HepG2 (cell line): ENCODE results near the gene EPB41L2. TPM values are rescaled to one million over a fixed set of nuclear protein-coding genes. Genes with fewer than 3 reads are reported as not detected.

Experiments used
- FOSL1 ChIP-seq: sonication (generic); formaldehyde crosslinking; IDR thresholded peaks from 2 replicates; pipeline ENCODE4 v1.9.0; 2021; ENCODE audit warnings: missing genetic modification reagents, borderline replicate concordance
- TCF12 ChIP-seq, 2 experiments: fragments of 450-650 bp in 1 of 2; sonication (generic) in 1 of 2; formaldehyde crosslinking in 1 of 2; IDR thresholded peaks; 2 replicates each; pipeline versions ENCODE4 v1.6.1 to v1.8.0; 2017 to 2022; ENCODE audit warnings: antibody characterized with exemption in 1 of 2, mild to moderate bottlenecking in 1 of 2, missing genetic modification reagents in 1 of 2, moderate library complexity in 1 of 2
- ZNF253 ChIP-seq: sonication (generic); formaldehyde crosslinking; IDR thresholded peaks from 2 replicates; pipeline ENCODE4 v1.8.0; 2022; ENCODE audit warnings: mild to moderate bottlenecking, missing genetic modification reagents, borderline replicate concordance
- ZNF407 ChIP-seq: sonication (generic); formaldehyde crosslinking; IDR thresholded peaks from one replicate; pipeline ENCODE4 v1.5.1; 2020; ENCODE audit warnings: mild to moderate bottlenecking, missing genetic modification reagents; ENCODE audit errors: not compliant biosample characterization
- ZNF549 ChIP-seq: sonication (generic); formaldehyde crosslinking; IDR thresholded peaks from 2 replicates; pipeline ENCODE4 v1.5.0; 2020; ENCODE audit warnings: missing genetic modification reagents
- ZNF674 ChIP-seq: sonication (generic); formaldehyde crosslinking; IDR thresholded peaks from 2 replicates; pipeline ENCODE4 v1.5.0; 2020; ENCODE audit warnings: low read depth, mild to moderate bottlenecking, missing genetic modification reagents
- ZNF749 ChIP-seq: sonication (generic); formaldehyde crosslinking; IDR thresholded peaks from 2 replicates; pipeline ENCODE4 v1.8.0; 2022; ENCODE audit warnings: mild to moderate bottlenecking, missing genetic modification reagents, moderate library complexity, borderline replicate concordance
- ZNF841 ChIP-seq: sonication (generic); formaldehyde crosslinking; IDR thresholded peaks from 2 replicates; pipeline ENCODE4 v1.8.1; 2023; ENCODE audit warnings: missing genetic modification reagents, borderline replicate concordance
- polyA plus RNA-seq, 8 experiments: library from polyadenylated mRNA; depleted of rRNA in 3 of 8; stranded (reverse) in 7 of 8; unstranded in 1 of 8; fragments of >200 nt; fragmentation: Illumina TruSeq in 4 of 8; extraction: Trizol in 4 of 8; gene quantifications; 2 replicates each; pipeline versions ENCODE4 v1.2.1 to v1.2.3, GENCODE V29; 2011 to 2016; ENCODE audit warnings: low read depth in 4 of 8, missing spikeins in 1 of 8, mixed read lengths in 1 of 8; ENCODE audit not compliant: insufficient read depth in 1 of 8
- total RNA-seq, 5 experiments: library from RNA; depleted of rRNA; stranded (reverse); fragments of >200 nt; fragmentation: Illumina TruSeq; extraction: Trizol; gene quantifications; 2 replicates each; pipeline ENCODE4 v1.2.3, GENCODE V29; 2016; ENCODE audit warnings: low read depth in 1 of 5
- TF ChIP-seq, protein P1 (sequence below): sonication (generic); formaldehyde crosslinking; IDR thresholded peaks from 2 replicates; pipeline ENCODE4 v1.4.0; 2020; ENCODE audit warnings: missing genetic modification reagents
- TF ChIP-seq, protein P2 (sequence below): sonication (generic); formaldehyde crosslinking; IDR thresholded peaks from 2 replicates; pipeline ENCODE4 v1.5.0; 2020; ENCODE audit warnings: missing genetic modification reagents
- TF ChIP-seq, protein P3 (sequence below): sonication (generic); formaldehyde crosslinking; IDR thresholded peaks from 2 replicates; pipeline ENCODE4 v1.5.0; 2020; ENCODE audit warnings: missing genetic modification reagents

The EPB41L2 gene
- total and polyA plus RNA-seq, 2 of the 13 experiments (the other 11 are each of a cell fraction or from before 2014, with no cell fraction given): 41.7 to 56.4 TPM

DNA sequence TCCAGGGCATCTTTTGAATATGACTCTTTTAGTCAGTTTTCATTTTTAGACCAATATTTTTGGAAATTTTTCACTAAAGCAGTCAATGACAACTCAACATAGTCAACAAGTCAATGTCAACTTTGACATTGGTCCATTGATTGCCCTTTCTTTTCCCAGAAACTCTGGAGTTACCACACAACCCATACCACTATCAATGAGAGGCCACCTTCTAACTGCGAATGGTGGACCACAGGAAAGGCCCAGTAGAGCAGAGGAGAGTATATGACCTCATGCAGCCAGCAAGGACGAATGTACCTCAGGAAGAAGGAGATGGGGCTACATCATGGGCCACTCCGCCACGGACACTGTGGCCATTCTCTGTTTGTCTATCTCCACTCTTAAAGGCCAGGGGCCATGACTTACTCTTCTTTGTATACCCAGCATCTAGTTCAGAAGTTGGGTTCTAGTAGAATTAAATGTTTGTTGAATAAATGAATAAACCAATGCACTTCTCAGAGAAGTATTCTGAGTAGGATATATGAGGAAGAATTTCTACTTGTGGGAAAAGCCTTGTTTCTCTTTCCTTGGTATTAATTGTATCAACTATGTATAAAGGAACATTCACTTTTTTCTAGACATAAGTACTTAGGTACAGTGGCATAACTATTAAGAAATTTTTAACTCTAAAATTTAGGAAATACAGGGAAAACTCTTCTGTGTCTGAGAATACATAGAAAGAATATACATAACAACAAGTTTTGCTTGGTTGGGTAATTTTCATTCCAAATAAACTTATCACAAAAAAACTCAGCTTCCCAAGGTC is 236.4 kb downstream of the EPB41L2 start (continued):
- TF ChIP-seq, protein P1, sequence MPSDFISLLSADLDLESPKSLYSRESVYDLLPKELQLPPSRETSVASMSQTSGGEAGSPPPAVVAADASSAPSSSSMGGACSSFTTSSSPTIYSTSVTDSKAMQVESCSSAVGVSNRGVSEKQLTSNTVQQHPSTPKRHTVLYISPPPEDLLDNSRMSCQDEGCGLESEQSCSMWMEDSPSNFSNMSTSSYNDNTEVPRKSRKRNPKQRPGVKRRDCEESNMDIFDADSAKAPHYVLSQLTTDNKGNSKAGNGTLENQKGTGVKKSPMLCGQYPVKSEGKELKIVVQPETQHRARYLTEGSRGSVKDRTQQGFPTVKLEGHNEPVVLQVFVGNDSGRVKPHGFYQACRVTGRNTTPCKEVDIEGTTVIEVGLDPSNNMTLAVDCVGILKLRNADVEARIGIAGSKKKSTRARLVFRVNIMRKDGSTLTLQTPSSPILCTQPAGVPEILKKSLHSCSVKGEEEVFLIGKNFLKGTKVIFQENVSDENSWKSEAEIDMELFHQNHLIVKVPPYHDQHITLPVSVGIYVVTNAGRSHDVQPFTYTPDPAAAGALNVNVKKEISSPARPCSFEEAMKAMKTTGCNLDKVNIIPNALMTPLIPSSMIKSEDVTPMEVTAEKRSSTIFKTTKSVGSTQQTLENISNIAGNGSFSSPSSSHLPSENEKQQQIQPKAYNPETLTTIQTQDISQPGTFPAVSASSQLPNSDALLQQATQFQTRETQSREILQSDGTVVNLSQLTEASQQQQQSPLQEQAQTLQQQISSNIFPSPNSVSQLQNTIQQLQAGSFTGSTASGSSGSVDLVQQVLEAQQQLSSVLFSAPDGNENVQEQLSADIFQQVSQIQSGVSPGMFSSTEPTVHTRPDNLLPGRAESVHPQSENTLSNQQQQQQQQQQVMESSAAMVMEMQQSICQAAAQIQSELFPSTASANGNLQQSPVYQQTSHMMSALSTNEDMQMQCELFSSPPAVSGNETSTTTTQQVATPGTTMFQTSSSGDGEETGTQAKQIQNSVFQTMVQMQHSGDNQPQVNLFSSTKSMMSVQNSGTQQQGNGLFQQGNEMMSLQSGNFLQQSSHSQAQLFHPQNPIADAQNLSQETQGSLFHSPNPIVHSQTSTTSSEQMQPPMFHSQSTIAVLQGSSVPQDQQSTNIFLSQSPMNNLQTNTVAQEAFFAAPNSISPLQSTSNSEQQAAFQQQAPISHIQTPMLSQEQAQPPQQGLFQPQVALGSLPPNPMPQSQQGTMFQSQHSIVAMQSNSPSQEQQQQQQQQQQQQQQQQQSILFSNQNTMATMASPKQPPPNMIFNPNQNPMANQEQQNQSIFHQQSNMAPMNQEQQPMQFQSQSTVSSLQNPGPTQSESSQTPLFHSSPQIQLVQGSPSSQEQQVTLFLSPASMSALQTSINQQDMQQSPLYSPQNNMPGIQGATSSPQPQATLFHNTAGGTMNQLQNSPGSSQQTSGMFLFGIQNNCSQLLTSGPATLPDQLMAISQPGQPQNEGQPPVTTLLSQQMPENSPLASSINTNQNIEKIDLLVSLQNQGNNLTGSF (CRISPR knock-in tag): no peak
- no peak for TF ChIP-seq ZNF674 (CRISPR knock-in tag)
- TF ChIP-seq TCF12 (IDR thresholded peaks at IDR 0.05): no peak
- 0 out of 2 replicates have a peak, but pooled peaks have one; percentile 12 for TF ChIP-seq TCF12 (CRISPR knock-in tag; IDR thresholded peaks at IDR 0.05)
- TF ChIP-seq FOSL1 (CRISPR knock-in tag): no peak
- TF ChIP-seq, protein P2, sequence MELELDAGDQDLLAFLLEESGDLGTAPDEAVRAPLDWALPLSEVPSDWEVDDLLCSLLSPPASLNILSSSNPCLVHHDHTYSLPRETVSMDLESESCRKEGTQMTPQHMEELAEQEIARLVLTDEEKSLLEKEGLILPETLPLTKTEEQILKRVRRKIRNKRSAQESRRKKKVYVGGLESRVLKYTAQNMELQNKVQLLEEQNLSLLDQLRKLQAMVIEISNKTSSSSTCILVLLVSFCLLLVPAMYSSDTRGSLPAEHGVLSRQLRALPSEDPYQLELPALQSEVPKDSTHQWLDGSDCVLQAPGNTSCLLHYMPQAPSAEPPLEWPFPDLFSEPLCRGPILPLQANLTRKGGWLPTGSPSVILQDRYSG (CRISPR knock-in tag): no peak
- no peak for TF ChIP-seq ZNF253 (CRISPR knock-in tag)
- TF ChIP-seq ZNF407 (CRISPR knock-in tag): peak; percentile 16
- no peak for TF ChIP-seq ZNF841
- no peak for TF ChIP-seq ZNF749
- TF ChIP-seq, protein P3, sequence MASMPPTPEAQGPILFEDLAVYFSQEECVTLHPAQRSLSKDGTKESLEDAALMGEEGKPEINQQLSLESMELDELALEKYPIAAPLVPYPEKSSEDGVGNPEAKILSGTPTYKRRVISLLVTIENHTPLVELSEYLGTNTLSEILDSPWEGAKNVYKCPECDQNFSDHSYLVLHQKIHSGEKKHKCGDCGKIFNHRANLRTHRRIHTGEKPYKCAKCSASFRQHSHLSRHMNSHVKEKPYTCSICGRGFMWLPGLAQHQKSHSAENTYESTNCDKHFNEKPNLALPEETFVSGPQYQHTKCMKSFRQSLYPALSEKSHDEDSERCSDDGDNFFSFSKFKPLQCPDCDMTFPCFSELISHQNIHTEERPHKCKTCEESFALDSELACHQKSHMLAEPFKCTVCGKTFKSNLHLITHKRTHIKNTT: no peak
- no peak for TF ChIP-seq ZNF549 (CRISPR knock-in tag)
